Measurements from ENCODE around the gene TMEM250. TPM values are rescaled to one million over a fixed set of nuclear protein-coding genes. Genes with fewer than 3 reads are reported as not detected.

TMEM250 gene
- total and polyA plus RNA-seq, 7 donors = 23.7 to 48.4 (median 30.0) TPM

DNA sequence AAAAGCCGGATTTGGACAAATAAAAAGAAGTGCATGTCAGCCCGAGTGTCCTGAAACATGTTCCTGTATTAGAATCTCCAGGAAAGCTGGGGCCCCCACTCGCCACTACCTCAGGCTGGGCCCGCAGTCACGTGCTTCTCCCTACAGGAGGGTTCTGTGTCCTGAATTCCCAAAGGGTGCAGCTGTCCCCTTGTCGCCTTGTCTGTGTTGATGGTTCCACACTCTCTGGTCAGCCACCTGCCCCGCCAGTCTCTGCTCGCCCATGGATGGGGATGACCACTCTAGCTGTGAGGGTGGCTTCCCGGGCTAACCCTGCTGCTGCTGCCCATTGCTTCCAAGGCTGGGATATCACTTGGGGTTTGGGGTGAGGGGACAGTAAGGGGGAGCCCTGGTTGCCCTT is 3.1 kb upstream of the TMEM250 start:
- TF ChIP-seq EP300 (IDR thresholded peaks at IDR 0.05) (no peak), POLR2A (IDR thresholded peaks at IDR 0.05) (no peak), POLR2AphosphoS5 (IDR thresholded peaks at IDR 0.05) (no peak)
- TF ChIP-seq, protein P1, sequence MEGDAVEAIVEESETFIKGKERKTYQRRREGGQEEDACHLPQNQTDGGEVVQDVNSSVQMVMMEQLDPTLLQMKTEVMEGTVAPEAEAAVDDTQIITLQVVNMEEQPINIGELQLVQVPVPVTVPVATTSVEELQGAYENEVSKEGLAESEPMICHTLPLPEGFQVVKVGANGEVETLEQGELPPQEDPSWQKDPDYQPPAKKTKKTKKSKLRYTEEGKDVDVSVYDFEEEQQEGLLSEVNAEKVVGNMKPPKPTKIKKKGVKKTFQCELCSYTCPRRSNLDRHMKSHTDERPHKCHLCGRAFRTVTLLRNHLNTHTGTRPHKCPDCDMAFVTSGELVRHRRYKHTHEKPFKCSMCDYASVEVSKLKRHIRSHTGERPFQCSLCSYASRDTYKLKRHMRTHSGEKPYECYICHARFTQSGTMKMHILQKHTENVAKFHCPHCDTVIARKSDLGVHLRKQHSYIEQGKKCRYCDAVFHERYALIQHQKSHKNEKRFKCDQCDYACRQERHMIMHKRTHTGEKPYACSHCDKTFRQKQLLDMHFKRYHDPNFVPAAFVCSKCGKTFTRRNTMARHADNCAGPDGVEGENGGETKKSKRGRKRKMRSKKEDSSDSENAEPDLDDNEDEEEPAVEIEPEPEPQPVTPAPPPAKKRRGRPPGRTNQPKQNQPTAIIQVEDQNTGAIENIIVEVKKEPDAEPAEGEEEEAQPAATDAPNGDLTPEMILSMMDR (IDR thresholded peaks at IDR 0.05) = no peak
- H3K27me3 ChIP-seq = peaks cover 0 to 18% (median 0%) of the 10 kb centered on the region in 3 donors
- intact Hi-C loops (cut with DNase I) = loop anchor here (2.0 kb wide), 1 partner anchor 257 kb away; no protein-coding TSS in a partner anchor
- no peak overlapping the region for H3K27ac ChIP-seq
- no peak overlapping the region for H3K4me3 ChIP-seq
- H3K4me1 ChIP-seq = peaks cover 0 to 41% (median 28%) of the 10 kb centered on the region in 4 donors
- DNase-seq = no peak
- H3K36me3 ChIP-seq = peaks cover 0 to 2% (median 0%) of the 10 kb centered on the region in 4 donors
- no peaks in the 10 kb centered on the region for H3K9me3 ChIP-seq
- 85 to 91% methylated on average over 9 of the region's 9 CpGs for WGBS, 2 donors

DNA sequence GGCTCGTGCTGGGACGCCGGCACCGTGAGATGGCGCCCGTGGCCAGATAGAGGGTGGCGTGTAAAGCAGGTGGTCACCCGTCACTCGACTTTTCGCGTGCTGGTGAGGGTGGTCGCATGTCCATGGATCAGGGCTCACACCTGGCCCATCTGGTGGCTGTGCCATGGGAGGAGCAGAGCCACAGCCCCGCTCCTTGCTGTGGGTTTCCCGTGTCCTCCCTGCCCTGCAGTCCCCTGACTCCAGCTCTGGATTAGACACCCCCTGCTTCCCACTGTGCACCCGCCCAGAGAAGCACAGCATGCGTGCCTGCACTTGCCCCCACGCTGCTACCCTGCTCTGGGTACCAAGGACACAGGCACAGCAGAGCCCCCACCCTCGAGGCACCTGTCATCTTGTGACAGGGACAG is 1.8 kb upstream of the TMEM250 start:
- WGBS, 2 donors = 36 to 83% methylated on average over 18 of the region's 18 CpGs
- no peak for DNase-seq
- peak overlapping the region in 2 of 4 donors; percentile 97 to 99 for H3K27ac ChIP-seq
- H3K4me3 ChIP-seq = no peak overlapping the region
- H3K9me3 ChIP-seq = no peaks in the 10 kb centered on the region
- TF ChIP-seq POLR2A (IDR thresholded peaks at IDR 0.05) (no peak), POLR2AphosphoS5 (IDR thresholded peaks at IDR 0.05) (no peak)
- TF ChIP-seq, protein P1 (IDR thresholded peaks at IDR 0.05) = no peak
- peaks cover 0 to 49% (median 36%) of the 10 kb centered on the region in 4 donors for H3K4me1 ChIP-seq
- H3K27me3 ChIP-seq = peaks cover 0 to 8% (median 0%) of the 10 kb centered on the region in 3 donors
- intact Hi-C loops (cut with DNase I) = no loop called here
- peaks cover 7 to 14% (median 13%) of the 10 kb centered on the region in 4 donors for H3K36me3 ChIP-seq

DNA sequence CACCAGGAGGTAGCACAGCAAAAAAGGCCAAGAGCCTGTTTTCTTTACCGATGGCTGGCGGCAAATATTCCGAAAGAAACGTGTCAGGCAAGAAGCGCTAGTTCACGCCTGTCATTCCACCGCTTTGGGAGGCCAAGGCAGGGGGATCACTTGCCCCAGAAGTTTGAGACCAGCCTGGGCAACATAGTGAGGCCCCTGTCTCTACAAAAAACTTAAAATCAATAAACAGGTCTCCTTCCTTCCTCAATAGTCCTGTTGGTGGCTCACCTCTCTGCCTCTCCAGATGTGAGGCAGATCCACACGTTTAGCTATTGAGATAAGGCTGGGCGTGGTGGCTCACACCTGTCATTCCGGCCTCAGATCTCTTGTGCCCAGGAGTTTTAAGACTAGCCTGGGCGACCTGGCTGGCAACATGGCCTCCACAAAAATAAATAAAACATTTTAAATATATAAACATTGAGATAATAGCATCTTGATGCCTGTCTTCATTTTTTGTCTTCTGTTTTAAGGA is 1.3 kb upstream of the TMEM250 start:
- TF ChIP-seq POLR2A (IDR thresholded peaks at IDR 0.05) (no peak), POLR2AphosphoS5 (IDR thresholded peaks at IDR 0.05) (no peak), EP300 (IDR thresholded peaks at IDR 0.05) (no peak)
- TF ChIP-seq, protein P1 (IDR thresholded peaks at IDR 0.05) = no peak
- Histone ChIP-seq H3K27me3 (peaks cover 0 to 7% (median 0%) of the 10 kb centered on the region in 3 donors), H3K9me3 (no peaks in the 10 kb centered on the region), H3K27ac (peak overlapping the region; percentile 93 to 99 (median 98)), H3K4me3 (peak overlapping the region in 3 of 4 donors; percentile 85 to 98 (median 91)), H3K4me1 (peaks cover 0 to 49% (median 36%) of the 10 kb centered on the region in 4 donors), H3K36me3 (peaks cover 7 to 19% (median 15%) of the 10 kb centered on the region in 4 donors)
- intact Hi-C loops (cut with DNase I) = loop anchor here (2.0 to 10.0 kb wide), 5 partner anchors 25 to 213 kb away; partner anchors contain the start of genes CAMSAP1, NACC2 and UBAC1
- 14 to 61% methylated on average over 11 of the region's 11 CpGs for WGBS, 2 donors
- no peak for DNase-seq

DNA sequence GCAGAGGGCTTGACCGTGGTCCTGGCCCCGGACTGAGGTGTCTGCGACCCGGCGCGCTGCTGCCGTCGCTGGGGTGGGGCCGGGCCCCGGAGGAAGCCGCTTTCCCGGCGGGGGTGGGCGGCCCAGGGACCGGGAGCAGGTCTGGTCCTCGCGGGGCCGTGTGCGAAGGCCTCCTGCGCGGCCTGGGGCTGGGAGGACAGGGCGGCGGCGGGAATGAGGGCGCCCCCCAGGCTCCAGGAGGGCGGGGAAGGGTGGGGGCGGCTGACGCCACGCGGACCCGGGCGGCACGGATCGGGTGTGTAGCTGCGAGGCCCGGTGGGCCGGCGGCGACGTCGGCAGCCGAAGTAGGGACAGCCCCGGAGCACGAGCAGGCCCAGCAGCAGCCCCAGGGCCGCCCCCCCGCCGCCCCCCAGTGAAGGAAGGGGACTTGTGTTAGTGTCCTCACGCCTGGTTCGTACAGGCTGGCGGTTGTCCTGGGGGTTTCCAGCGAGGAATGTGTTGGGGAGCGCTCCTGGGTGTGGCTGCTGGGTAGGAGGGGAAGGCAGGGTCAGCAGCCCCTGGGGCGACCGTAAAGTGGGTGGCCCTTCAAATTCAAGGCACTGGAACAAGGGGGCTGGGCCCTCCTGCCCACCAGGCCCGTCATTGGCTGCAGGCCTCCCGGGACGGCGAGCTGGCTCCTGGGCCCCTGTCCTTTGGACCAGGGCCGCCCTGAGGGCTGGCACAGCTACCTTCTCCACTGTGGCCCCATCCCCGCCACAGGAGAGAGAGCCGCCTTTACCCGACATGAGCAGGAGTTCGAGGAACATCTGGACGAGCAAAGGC is 597 bp upstream of the TMEM250 start:
- WGBS, 2 donors = 1 to 3% methylated on average over 64 of the region's 64 CpGs
- DNase-seq = no peak
- peaks cover 0 to 49% (median 36%) of the 10 kb centered on the region in 4 donors for H3K4me1 ChIP-seq
- H3K4me3 ChIP-seq = peak overlapping the region; percentile 54 to 98 (median 88)
- no peak for TF ChIP-seq EP300 (IDR thresholded peaks at IDR 0.05)
- TF ChIP-seq POLR2AphosphoS5 (IDR thresholded peaks at IDR 0.05) = no peak
- TF ChIP-seq, protein P1 (IDR thresholded peaks at IDR 0.05) = no peak
- peak; percentile 65 to 93 for TF ChIP-seq POLR2A (IDR thresholded peaks at IDR 0.05)
- peaks cover 0 to under 1% (median 0%) of the 10 kb centered on the region in 3 donors for H3K27me3 ChIP-seq
- H3K27ac ChIP-seq = peak overlapping the region; percentile 93 to 99 (median 98)
- H3K36me3 ChIP-seq = peaks cover 7 to 25% (median 16%) of the 10 kb centered on the region in 4 donors
- intact Hi-C loops (cut with DNase I) = loop anchor here (2.0 to 10.0 kb wide), 5 partner anchors 24 to 212 kb away; partner anchors contain the start of genes CAMSAP1, NACC2 and UBAC1
- no peaks in the 10 kb centered on the region for H3K9me3 ChIP-seq

Measured in sigmoid colon (tissue), 7 donors.